Effector memory CD8-positive, alpha-beta T cell (primary cell): ENCODE measurements around the gene CASP1.
"Not testable (repeated sequence)": the region's sequence is repeated elsewhere in the genome, so short reads cannot be mapped to it uniquely, and the experiment has no call there.

Experiments
- ATAC-seq: fragments of 150-1000 bp; cut with Tn5 transposase; replicated peaks from 2 replicates; pipeline ENCODE4 v1.10.0; 2021; ENCODE audit warnings: mild to moderate bottlenecking, moderate library complexity
- DNase-seq, 3 experiments: peaks; one replicate each; pipeline ENCODE4 v3.0.0; 2021
- H3K27ac Mint-ChIP-seq, 2 donors: one replicate each; pipeline ENCODE4 v1.8.0; 2022; ENCODE audit warnings: mild to moderate bottlenecking in 2 of 2, mixed read lengths in 2 of 2, moderate library complexity in 2 of 2
- H3K27me3 Mint-ChIP-seq, 2 donors: one replicate each; pipeline ENCODE4 v1.8.0; 2022; ENCODE audit warnings: mixed read lengths in 2 of 2
- H3K36me3 Mint-ChIP-seq: one replicate; pipeline ENCODE4 v1.8.0; 2022; ENCODE audit warnings: mild to moderate bottlenecking, moderate library complexity, mixed read lengths; ENCODE audit not compliant: insufficient read depth
- H3K4me1 Mint-ChIP-seq, 2 donors: one replicate each; pipeline ENCODE4 v1.8.0; 2022; ENCODE audit warnings: low read depth in 2 of 2, mixed read lengths in 2 of 2
- H3K4me3 Mint-ChIP-seq, 2 donors: one replicate each; pipeline ENCODE4 v1.8.0; 2022; ENCODE audit warnings: mild to moderate bottlenecking in 2 of 2, mixed read lengths in 2 of 2, moderate library complexity in 2 of 2
- H3K9me3 Mint-ChIP-seq, 2 donors: one replicate each; pipeline ENCODE4 v1.8.0; 2022; ENCODE audit warnings: mixed read lengths in 2 of 2

CASP1 gene

DNA sequence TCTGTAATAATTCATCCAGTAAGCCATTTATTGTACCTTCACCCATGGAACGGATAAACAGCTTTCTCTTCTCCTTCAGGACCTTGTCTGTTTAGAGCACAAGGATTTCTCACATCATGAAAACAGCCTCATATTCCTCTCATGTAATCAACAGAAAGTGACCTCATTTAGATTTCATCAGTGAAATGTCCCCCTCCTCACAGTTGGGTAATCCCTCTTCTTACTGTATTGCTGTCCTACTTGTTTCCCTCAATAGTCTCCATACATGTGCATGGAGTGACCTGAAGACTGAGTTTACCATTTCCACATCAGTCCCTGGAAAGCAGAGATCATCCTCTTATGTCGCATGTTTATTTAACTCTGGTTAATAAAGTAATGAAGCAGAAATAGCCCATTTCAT, 556 bp downstream of the CASP1 start:
- peak overlapping the region; percentile 91 to 92 for H3K4me3 Mint-ChIP-seq
- peak; percentile 7 for ATAC-seq

DNA sequence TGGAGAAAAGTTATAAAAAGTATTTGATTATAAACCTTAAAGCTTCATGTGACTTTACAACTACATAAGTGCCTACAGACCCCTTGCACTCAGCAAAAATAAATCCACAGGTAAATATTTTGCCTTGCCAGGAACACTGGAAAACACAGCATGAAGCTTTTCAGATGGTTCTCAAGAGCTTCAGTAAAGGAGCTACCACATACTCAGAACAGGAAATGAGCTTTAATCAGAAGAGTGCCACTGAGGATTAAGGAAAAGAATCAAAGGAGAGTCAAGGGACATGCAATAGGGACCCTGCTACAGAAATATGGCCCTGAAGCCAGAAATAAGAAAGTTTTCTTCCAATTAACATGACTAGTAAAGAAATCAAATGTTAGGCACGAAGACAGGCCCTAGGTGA, 1.2 kb downstream of the CASP1 start:
- Mint-ChIP-seq H3K36me3 (peaks cover 41% of the 10 kb centered on the region), H3K9me3 (no peaks in the 10 kb centered on the region), H3K4me3 (peak overlapping the region; percentile 91 to 92), H3K27ac (peak overlapping the region; percentile 97 to 99), H3K4me1 (peaks cover 48 to 50% of the 10 kb centered on the region in 2 donors), H3K27me3 (no peaks in the 10 kb centered on the region)
- ATAC-seq (peak; percentile 51), DNase-seq (no peak)

More for the DNA sequence above, 556 bp downstream of the CASP1 start:
- not testable (repeated sequence) for H3K27me3 Mint-ChIP-seq, DNase-seq, H3K9me3 Mint-ChIP-seq
- Mint-ChIP-seq H3K27ac (peak overlapping the region; percentile 97 to 99), H3K4me1 (peaks cover 44 to 49% of the 10 kb centered on the region in 2 donors), H3K36me3 (peaks cover 39% of the 10 kb centered on the region)

DNA sequence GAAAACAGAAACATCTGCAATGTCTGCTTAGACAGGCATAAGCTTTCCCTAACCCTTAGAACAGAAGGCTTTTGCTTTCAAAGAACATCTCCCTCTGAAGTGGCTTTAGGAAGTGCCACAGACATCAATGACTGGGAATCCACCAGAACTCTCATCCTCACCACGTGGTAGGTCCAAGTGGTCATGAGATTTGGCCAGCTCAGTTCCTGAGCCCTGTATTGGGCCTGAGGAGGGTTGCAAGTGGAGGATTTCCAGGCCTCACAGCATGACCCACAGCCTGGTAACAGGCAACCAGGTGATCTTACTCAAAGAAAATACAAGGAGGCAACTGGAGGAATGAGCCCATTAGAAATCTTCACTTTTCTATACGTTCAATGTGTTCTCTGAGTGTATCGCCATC, 1.6 kb downstream of the CASP1 start:
- H3K27me3 Mint-ChIP-seq: no peaks in the 10 kb centered on the region
- no peaks in the 10 kb centered on the region for H3K9me3 Mint-ChIP-seq
- peaks cover 47 to 54% of the 10 kb centered on the region in 2 donors for H3K4me1 Mint-ChIP-seq
- DNase-seq: no peak
- ATAC-seq: peak; percentile 28
- peak overlapping the region; percentile 91 to 92 for H3K4me3 Mint-ChIP-seq
- peak overlapping the region; percentile 97 to 99 for H3K27ac Mint-ChIP-seq
- peaks cover 45% of the 10 kb centered on the region for H3K36me3 Mint-ChIP-seq

DNA sequence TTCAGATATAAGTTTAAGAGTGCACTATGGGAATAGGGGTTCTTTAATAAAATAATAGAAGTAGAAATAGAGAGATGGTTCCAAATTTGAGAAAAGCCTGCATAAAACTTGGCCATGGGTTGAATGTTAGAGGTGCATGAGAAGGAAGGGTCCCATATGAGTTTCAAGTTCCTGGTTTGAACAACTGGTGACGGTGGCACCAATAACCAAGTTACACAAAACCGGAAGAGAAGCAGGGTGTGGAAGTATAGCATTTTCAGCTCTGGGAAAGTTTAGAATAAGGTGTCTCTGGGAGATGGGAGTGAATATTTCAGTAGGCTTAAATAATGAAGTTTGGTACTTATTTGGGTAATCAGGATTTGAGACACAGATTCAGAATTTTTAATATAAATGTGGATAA, 2.4 kb downstream of the CASP1 start:
- H3K27ac Mint-ChIP-seq: peak overlapping the region; percentile 97 to 99
- no peaks in the 10 kb centered on the region for H3K27me3 Mint-ChIP-seq
- H3K36me3 Mint-ChIP-seq: peaks cover 52% of the 10 kb centered on the region
- H3K9me3 Mint-ChIP-seq: no peaks in the 10 kb centered on the region
- DNase-seq: no peak
- H3K4me1 Mint-ChIP-seq: peaks cover 49 to 58% of the 10 kb centered on the region in 2 donors
- H3K4me3 Mint-ChIP-seq: peak overlapping the region; percentile 91 to 92
- ATAC-seq: peak; percentile 47

DNA sequence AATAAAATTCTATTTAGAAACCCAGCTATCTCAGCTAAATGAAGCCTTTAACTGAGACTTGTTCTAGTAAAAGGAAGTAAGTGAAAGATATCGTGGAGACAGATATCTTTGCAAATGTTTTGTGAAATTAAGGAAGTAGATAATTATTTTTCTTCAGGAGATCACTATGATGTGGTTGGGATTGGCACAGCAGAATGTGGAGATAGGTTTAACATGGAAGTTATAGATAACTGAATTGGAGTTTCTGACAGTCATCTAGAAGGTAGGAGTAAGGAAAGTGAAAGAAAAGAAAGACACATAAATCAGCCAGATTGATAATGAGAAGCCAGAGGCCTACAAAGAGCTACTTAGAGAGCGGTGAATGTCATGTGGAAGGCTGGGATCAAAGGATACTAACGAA, 7.3 kb downstream of the CASP1 start:
- H3K4me3 Mint-ChIP-seq: peak overlapping the region; percentile 0 to 41
- H3K4me1 Mint-ChIP-seq: peaks cover 25 to 36% of the 10 kb centered on the region in 2 donors
- H3K27ac Mint-ChIP-seq: peak overlapping the region; percentile 11 to 80
- ATAC-seq (no peak), DNase-seq (no peak)
- no peaks in the 10 kb centered on the region for H3K9me3 Mint-ChIP-seq
- H3K27me3 Mint-ChIP-seq: no peaks in the 10 kb centered on the region
- H3K36me3 Mint-ChIP-seq: peaks cover 75% of the 10 kb centered on the region

DNA sequence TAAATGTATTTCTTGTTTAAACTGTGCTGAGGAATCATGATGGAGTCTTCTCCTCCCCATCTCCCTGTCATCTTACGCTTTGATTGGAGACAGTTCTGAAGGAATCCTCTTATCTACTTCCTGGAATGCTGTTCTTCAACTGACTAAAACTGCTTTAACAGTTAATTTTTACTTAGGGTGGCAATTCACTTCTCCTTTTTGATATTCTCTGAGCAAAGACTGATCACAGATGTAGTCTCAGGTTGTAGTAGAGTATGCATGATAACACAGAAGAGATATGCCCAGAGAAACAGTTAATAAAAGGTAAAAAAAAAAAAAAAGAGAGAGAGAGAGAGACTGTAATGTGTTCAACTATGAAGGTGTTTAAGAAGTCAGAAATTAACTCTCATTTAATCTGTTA, 10.6 kb downstream of the CASP1 start:
- ATAC-seq: no peak
- no peaks in the 10 kb centered on the region for H3K9me3 Mint-ChIP-seq
- H3K27me3 Mint-ChIP-seq: no peaks in the 10 kb centered on the region
- H3K4me3 Mint-ChIP-seq: no peak overlapping the region
- no peak for DNase-seq
- peak overlapping the region in 1 of 2 donors; percentile 61 for H3K27ac Mint-ChIP-seq
- peaks cover 49% of the 10 kb centered on the region for H3K36me3 Mint-ChIP-seq
- peaks cover 12 to 21% of the 10 kb centered on the region in 2 donors for H3K4me1 Mint-ChIP-seq

DNA sequence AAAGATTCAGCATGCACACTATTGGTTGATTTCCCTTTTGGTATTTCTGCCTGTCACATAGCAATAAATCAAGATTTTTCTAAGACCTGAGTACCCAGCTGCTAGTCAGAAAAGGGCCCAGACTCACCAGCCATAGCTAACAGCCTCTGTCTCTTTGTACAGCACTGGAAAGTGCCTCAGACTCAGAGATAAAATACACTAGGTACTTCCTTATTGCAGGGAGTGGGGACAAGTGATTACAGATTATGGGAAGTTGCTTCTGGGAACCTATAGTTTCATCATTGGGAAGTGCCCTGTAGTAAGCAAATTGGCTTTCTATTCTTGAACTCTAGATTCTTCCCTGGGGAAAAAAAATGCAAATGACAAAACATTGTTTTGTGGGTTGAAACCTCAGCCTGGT, 11.9 kb downstream of the CASP1 start, which contains the start of gene CASP5:
Gene CASP5 (minus strand): TSS at position 166 of the 400 bp plus-strand sequence. CDS start 32 bp downstream, at position 134.
- Mint-ChIP-seq H3K4me3 (no peak within 1 kb of the TSS), H3K27ac (peak within 1 kb of the TSS; percentile 21 to 61), H3K9me3 (no peaks in the 10 kb centered on the region), H3K36me3 (peaks cover 37% of the 10 kb centered on the region), H3K27me3 (no peaks in the 10 kb centered on the region), H3K4me1 (peaks cover 11 to 12% of the 10 kb centered on the region in 2 donors)
- no peak for DNase-seq
- ATAC-seq: no peak

DNA sequence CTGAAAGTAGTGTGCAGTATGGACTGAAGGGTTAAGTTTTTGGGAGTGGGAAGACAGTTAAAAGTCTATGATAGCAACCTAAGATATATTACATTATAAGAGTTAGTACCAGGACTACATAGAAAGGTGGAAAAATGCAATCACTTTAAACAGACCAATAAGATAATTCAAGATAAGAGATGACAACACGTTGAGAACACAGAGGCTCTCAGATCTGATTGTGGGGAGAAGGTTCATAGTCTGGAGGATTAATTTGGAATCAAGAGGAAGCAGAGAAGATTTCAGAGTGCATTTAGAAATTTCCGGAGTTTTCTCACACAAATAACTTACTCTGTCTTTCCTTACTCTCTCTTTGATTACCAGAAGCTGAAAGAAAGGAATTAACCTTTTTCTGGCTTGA, 12.4 kb downstream of the CASP1 start:
- no peak for ATAC-seq
- Mint-ChIP-seq H3K4me3 (no peak overlapping the region), H3K27me3 (no peaks in the 10 kb centered on the region), H3K9me3 (no peaks in the 10 kb centered on the region), H3K4me1 (peaks cover 7 to 8% of the 10 kb centered on the region in 2 donors), H3K36me3 (peaks cover 32% of the 10 kb centered on the region), H3K27ac (peak overlapping the region in 1 of 2 donors; percentile 21)
- DNase-seq: no peak

DNA sequence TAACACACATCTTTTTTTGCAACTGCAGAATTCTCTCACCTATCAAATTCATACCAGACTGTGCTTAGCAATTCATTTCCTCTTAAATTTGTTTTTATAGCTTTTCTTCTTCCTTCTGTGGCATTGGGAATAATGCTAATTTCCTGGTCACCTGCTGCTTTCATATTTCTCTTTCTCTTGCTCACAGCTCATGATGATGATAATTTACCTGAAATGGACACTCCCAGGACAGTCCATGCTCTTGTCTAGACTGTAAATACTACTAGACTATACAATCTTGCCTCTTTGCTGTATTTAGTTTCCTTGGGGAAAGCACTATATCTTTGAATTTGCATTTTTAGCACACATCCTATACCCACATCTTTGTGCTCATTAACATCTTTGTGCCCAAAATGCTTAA, 27.5 kb downstream of the CASP1 start:
- no peak for DNase-seq
- Mint-ChIP-seq H3K9me3 (no peaks in the 10 kb centered on the region), H3K27ac (no peak overlapping the region), H3K27me3 (no peaks in the 10 kb centered on the region), H3K36me3 (no peaks in the 10 kb centered on the region), H3K4me1 (no peaks in the 10 kb centered on the region), H3K4me3 (no peak overlapping the region)
- no peak for ATAC-seq

DNA sequence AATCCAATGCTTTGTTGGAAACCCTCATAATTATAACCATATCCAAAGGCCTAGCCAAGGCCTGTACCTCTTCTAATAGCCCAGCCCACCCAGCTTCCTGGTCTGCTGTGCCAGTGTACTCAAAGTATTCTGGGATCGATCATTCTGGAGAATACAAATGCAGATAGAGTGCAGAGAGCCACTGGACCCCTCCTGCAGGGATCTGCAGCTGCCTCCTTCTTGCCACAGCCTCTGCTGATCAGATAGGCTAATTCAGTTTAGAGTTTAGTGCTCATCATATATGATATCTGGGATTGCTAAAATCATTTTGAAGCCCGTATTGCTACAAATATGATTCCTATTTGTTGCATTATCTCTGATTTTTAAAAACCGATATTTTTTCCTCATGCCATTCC, 29.5 kb downstream of the CASP1 start:
- Mint-ChIP-seq H3K9me3 (no peaks in the 10 kb centered on the region), H3K27ac (no peak overlapping the region), H3K36me3 (no peaks in the 10 kb centered on the region), H3K4me1 (peaks cover 5 to 6% of the 10 kb centered on the region in 2 donors), H3K4me3 (no peak overlapping the region), H3K27me3 (no peaks in the 10 kb centered on the region)
- DNase-seq (no peak), ATAC-seq (no peak)

DNA sequence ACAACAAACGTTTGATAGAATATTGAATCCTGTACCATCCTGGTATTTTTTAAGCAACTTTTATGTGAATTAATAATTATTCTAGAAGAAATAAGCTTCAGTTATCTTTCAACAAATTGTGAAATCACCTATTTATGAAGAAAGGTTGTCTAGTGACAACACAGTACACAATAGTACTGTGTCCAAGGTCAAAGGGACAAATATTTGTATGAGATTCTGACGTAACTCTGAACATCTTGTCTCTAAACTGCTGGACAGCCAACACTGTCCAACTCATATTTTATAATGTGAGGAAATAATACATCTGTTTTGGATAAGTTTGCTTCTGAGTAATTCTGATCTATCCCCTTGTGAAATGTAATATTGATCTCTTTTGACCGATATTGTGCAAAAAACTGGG, 30.9 kb downstream of the CASP1 start:
- H3K9me3 Mint-ChIP-seq: no peaks in the 10 kb centered on the region
- ATAC-seq (no peak), DNase-seq (no peak)
- H3K27ac Mint-ChIP-seq: no peak overlapping the region
- H3K27me3 Mint-ChIP-seq: no peaks in the 10 kb centered on the region
- no peaks in the 10 kb centered on the region for H3K36me3 Mint-ChIP-seq
- H3K4me3 Mint-ChIP-seq: no peak overlapping the region
- peaks cover 6 to 7% of the 10 kb centered on the region in 2 donors for H3K4me1 Mint-ChIP-seq

DNA sequence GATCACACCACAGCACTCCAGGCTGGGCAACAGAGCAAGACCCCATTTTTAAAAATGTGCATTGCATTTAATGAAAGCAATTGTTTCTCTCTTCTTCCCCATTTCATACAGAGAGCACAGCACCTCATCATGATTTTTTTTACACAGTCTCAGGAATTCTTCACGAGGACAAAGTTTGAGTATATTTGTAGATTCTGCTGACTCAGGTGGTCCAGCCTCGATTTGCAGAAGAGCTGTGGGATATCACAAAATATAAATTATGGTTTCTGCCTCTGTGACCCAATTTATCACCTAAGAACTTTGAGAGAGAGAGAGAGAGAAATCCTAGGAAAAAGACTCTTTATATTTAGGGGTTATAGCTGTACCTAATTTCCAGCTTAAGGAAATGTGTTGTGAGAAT, 31.8 kb downstream of the CASP1 start:
- ATAC-seq (no peak), DNase-seq (no peak)
- Mint-ChIP-seq H3K27ac (no peak overlapping the region), H3K36me3 (no peaks in the 10 kb centered on the region), H3K4me1 (peaks cover 6 to 7% of the 10 kb centered on the region in 2 donors), H3K27me3 (no peaks in the 10 kb centered on the region), H3K4me3 (no peak overlapping the region), H3K9me3 (no peaks in the 10 kb centered on the region)

DNA sequence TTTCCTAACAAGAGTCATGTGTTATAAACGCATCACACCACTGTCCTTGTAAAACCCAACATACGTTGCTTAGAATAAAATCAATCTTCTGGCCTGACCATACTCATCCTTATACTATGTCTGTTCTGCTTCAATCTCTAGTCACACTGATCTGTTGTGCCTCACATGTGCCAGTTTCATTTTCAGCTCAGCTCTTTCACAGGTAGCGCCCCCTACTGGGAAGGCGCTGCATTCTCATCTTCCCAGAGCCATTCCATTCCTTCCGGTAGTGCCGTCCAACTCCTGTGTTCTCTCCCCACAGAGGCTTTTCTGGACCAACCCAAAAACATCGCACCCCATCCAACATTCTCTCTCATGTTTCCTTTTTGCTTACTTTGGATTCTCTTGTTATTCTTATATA, 34.1 kb downstream of the CASP1 start:
- DNase-seq: peak; percentile 50 to 57 (median 56)
- ATAC-seq: peak; percentile 97
- H3K27ac Mint-ChIP-seq: no peak overlapping the region
- H3K36me3 Mint-ChIP-seq: no peaks in the 10 kb centered on the region
- H3K27me3 Mint-ChIP-seq: no peaks in the 10 kb centered on the region
- peaks cover 6 to 7% of the 10 kb centered on the region in 2 donors for H3K4me1 Mint-ChIP-seq
- no peaks in the 10 kb centered on the region for H3K9me3 Mint-ChIP-seq
- H3K4me3 Mint-ChIP-seq: peak overlapping the region in 1 of 2 donors; percentile 6

DNA sequence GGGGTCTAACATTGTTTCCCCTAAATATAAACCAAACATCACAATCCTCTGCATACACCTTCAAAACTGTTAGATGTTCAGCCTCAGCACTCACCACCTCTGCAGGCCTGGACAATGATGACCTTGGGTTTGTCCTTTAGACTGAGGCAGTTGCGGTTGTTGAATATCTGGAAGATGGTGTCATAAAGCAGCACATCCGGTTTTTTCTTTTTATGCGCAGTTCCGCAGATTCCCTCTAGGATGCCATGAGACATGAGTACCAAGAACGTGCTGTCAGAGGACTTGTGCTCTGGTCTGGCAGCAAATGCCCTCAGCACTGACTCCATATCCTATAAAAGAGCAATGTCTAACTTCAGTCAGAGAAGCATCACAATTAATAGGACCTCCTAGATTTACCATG, 34.8 kb downstream of the CASP1 start:
- H3K9me3 Mint-ChIP-seq: no peaks in the 10 kb centered on the region

More for the DNA sequence above, 34.8 kb downstream of the CASP1 start:
- peak in 1 of 3 experiments; percentile 5 for DNase-seq
- Mint-ChIP-seq H3K27me3 (no peaks in the 10 kb centered on the region), H3K27ac (no peak overlapping the region), H3K4me1 (peaks cover 6 to 7% of the 10 kb centered on the region in 2 donors), H3K36me3 (no peaks in the 10 kb centered on the region), H3K4me3 (no peak overlapping the region)
- peak; percentile 40 for ATAC-seq
